Thyroid gland (tissue), 4 donors: ENCODE measurements around the gene MED7. TPM values are rescaled to one million over a fixed set of nuclear protein-coding genes. Genes with fewer than 3 reads are reported as not detected.

Experiments used
- DNase-seq, 2 donors: peaks; one replicate each; pipeline ENCODE4 v3.0.0-alpha.2; 2019
- H3K27ac ChIP-seq, 3 donors: fragments of 200-600 bp; sonication (generic); 1 replicate in 2 of 3; 2 replicates in 1 of 3; pipeline ENCODE4 v1.5.1; 2016 to 2019; ENCODE audit warnings: mild to moderate bottlenecking in 1 of 3, moderate library complexity in 1 of 3
- H3K27me3 ChIP-seq: fragments of 200-600 bp; sonication (generic); one replicate; pipeline ENCODE4 v1.5.1; 2019
- H3K36me3 ChIP-seq, 2 donors: fragments of 200-600 bp; sonication (generic); one replicate each; pipeline ENCODE4 v1.5.1; 2016 to 2019
- H3K4me1 ChIP-seq, 2 donors: fragments of 200-600 bp; sonication (generic); one replicate each; pipeline ENCODE4 v1.5.1; 2017 to 2019
- H3K4me3 ChIP-seq, 3 donors: fragments of 200-600 bp; sonication (generic); replicated peaks in 1 of 3; 1 replicate in 2 of 3; 2 replicates in 1 of 3; pipeline ENCODE4 v1.5.1; 2016; ENCODE audit warnings: mild to moderate bottlenecking in 1 of 3
- H3K9me3 ChIP-seq: fragments of 200-600 bp; sonication (generic); one replicate; pipeline ENCODE4 v1.5.1; 2017
- POLR2A ChIP-seq, 2 donors: fragments of 450-650 bp; IDR thresholded peaks; one replicate each; pipeline ENCODE4 v1.6.1; 2017; ENCODE audit warnings: antibody characterized with exemption in 2 of 2, mild to moderate bottlenecking in 2 of 2, moderate library complexity in 1 of 2
- WGBS, 2 donors: methylation state at CpG; one replicate each; pipeline ENCODE4 v1.1.5; 2017; 5-methylcytosine and 5-hydroxymethylcytosine counted together
- intact Hi-C: fragments of 100-400 bp; cut with DNase I; formaldehyde crosslinking; loops from one replicate; pipeline ENCODE4 v1.15.1; 2023
- total RNA-seq, 4 donors: library from RNA; depleted of rRNA; stranded (reverse); fragments of >200 nt; gene quantifications; one replicate each; pipeline ENCODE4 v1.2.3, GENCODE V29; 2016
- TF ChIP-seq, protein P1 (sequence below), 6 experiments: fragments of 200-600 bp in 3 of 6; fragments of 450-650 bp in 3 of 6; sonication (generic) in 3 of 6; IDR thresholded peaks; one replicate each; pipeline ENCODE4 v1.5.1; 2016 to 2019; ENCODE audit warnings: antibody characterized with exemption in 6 of 6, mild to moderate bottlenecking in 2 of 6, inconsistent platforms in 1 of 6, moderate library complexity in 1 of 6

MED7 gene
- total RNA-seq, 4 donors from 2014 or later, result 12.9 to 19.8 (median 15.0) TPM

DNA sequence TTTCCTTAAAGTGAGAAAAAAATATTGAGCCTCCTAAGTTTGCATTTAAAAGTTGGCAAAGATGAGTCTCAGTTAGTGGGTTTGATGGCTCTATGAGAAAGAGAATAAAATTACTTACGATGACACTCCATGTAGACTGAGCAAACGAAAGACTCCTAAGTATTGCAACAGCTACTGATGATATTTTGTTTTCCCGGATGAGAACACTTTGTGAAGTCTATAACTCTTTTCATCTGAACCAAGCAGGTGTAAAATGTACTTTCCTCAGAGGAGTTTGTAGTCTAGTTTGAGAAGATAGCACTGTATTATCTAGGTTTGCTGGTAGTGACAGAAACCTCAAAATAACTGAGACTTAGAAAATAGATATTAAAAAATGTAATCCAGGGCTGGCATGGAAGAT is 36.3 kb upstream of the MED7 start:
- TF ChIP-seq, protein P1, sequence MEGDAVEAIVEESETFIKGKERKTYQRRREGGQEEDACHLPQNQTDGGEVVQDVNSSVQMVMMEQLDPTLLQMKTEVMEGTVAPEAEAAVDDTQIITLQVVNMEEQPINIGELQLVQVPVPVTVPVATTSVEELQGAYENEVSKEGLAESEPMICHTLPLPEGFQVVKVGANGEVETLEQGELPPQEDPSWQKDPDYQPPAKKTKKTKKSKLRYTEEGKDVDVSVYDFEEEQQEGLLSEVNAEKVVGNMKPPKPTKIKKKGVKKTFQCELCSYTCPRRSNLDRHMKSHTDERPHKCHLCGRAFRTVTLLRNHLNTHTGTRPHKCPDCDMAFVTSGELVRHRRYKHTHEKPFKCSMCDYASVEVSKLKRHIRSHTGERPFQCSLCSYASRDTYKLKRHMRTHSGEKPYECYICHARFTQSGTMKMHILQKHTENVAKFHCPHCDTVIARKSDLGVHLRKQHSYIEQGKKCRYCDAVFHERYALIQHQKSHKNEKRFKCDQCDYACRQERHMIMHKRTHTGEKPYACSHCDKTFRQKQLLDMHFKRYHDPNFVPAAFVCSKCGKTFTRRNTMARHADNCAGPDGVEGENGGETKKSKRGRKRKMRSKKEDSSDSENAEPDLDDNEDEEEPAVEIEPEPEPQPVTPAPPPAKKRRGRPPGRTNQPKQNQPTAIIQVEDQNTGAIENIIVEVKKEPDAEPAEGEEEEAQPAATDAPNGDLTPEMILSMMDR (IDR thresholded peaks at IDR 0.05), result no peak
- no peak for TF ChIP-seq POLR2A (IDR thresholded peaks at IDR 0.05)
- Histone ChIP-seq H3K9me3 (no peaks in the 10 kb centered on the region), H3K4me1 (no peaks in the 10 kb centered on the region), H3K27ac (no peak overlapping the region), H3K36me3 (no peaks in the 10 kb centered on the region), H3K4me3 (no peak overlapping the region), H3K27me3 (no peaks in the 10 kb centered on the region)
- intact Hi-C loops, result no loop called here
- WGBS, 2 donors, result 40 to 54% methylated on average over 3 of the region's 3 CpGs
- no peak for DNase-seq

DNA sequence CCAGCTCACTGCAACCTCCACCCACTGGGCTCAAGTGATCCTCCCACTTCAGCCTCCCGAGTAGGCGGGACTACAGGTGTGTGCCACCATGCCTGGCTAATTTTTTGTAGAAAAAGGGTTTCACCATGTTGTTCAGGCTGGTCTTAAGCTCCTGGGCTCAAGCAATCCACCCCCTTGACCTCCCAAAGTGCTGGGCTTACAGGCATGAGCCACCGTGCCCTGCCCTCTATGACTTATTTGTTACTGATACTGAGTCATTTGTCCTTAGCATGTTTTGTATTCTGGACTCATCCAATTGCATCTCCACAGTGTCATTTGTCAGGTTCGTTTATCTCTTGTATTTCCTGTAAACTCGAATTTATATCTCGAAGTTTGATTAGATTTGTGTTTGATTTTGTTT is 35.3 kb upstream of the MED7 start:
- Histone ChIP-seq H3K27me3 (no peaks in the 10 kb centered on the region), H3K36me3 (no peaks in the 10 kb centered on the region), H3K4me1 (no peaks in the 10 kb centered on the region), H3K9me3 (no peaks in the 10 kb centered on the region), H3K4me3 (no peak overlapping the region), H3K27ac (no peak overlapping the region)
- 86 to 88% methylated on average over 6 of the region's 6 CpGs for WGBS, 2 donors
- intact Hi-C loops, result no loop called here
- DNase-seq, result no peak
- TF ChIP-seq, protein P1 (IDR thresholded peaks at IDR 0.05), result no peak
- no peak for TF ChIP-seq POLR2A (IDR thresholded peaks at IDR 0.05)

DNA sequence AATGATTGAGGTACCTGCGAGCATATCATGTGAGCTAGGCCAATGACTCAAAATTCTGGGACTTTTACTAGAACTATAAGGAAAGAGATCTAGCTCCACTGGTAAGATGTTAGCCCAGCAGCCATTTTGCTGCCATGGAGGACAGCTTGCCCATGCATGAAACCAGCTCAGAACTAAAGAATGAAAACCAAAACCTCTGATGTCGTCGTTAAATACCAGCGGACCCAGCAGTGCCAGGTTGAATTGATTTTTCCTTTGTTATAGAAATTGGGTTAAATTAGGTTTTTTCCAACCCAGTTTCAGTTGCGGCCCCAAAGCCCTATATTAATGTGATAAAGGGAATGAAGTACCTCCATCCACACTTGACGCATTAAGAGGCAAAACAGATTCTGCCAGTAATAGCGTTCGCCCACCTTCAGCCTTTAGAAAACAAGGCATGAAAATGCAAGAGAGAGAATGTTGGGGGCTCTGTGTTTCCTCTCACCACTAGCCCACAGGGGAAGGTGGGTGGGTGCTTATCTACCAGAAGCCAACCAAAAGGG is 32.5 kb upstream of the MED7 start:
- H3K4me1 ChIP-seq, result no peaks in the 10 kb centered on the region
- TF ChIP-seq POLR2A (IDR thresholded peaks at IDR 0.05), result no peak
- TF ChIP-seq, protein P1 (IDR thresholded peaks at IDR 0.05), result no peak
- intact Hi-C loops, result no loop called here
- H3K4me3 ChIP-seq, result no peak overlapping the region
- WGBS, 2 donors, result 91 to 95% methylated on average over 8 of the region's 8 CpGs
- no peaks in the 10 kb centered on the region for H3K9me3 ChIP-seq
- H3K27ac ChIP-seq, result no peak overlapping the region
- H3K27me3 ChIP-seq, result no peaks in the 10 kb centered on the region
- no peak for DNase-seq
- no peaks in the 10 kb centered on the region for H3K36me3 ChIP-seq

DNA sequence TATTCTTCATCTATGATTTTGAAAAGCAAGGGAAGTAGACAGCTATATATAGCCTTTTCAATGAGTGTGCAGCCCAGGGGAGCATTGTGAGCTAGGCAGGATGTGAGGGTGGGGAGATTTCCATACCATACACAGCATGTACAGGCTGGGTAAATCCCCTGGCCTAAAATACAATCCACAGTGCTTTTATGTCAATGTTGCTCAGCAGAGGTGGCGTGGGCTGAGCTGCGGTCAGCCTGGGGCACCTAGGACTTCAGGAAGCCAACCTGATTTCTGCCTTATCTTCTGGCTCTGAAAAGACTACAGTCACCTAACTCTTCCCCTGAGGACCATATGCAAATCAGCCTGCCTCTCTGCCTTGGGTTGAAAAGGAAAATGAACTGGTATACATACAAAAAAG is 29.7 kb upstream of the MED7 start:
- DNase-seq, result no peak
- H3K27me3 ChIP-seq, result no peaks in the 10 kb centered on the region
- H3K4me3 ChIP-seq, result no peak overlapping the region
- H3K9me3 ChIP-seq, result no peaks in the 10 kb centered on the region
- no peaks in the 10 kb centered on the region for H3K36me3 ChIP-seq
- intact Hi-C loops, result no loop called here
- no peaks in the 10 kb centered on the region for H3K4me1 ChIP-seq
- TF ChIP-seq, protein P1 (IDR thresholded peaks at IDR 0.05), result no peak
- no peak for TF ChIP-seq POLR2A (IDR thresholded peaks at IDR 0.05)
- H3K27ac ChIP-seq, result no peak overlapping the region
- WGBS, 2 donors, result 63 to 71% methylated on average over 2 of the region's 2 CpGs

DNA sequence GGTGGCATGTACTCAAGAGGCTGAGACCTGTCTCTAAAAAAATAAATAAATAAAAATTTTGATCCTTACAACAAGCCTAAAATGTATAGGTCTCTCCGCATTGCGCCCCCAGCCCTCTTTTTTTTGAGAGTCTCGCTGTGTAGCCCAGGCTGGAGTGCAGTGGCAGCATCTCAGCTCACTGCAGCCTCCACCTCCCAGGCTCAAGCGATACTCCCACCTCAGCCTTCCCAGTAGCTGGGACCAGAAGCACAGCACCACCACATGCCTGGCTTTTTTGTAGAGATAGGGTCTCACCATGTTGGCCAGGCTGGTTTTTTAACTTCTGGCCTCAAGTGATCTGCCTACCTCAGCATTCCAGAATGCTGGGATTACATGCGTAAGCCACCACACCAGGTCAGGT is 25.6 kb upstream of the MED7 start:
- 95% methylated on average over 5 of the region's 5 CpGs for WGBS, 2 donors
- DNase-seq, result no peak
- H3K27ac ChIP-seq, result no peak overlapping the region
- H3K36me3 ChIP-seq, result no peaks in the 10 kb centered on the region
- no peaks in the 10 kb centered on the region for H3K9me3 ChIP-seq
- intact Hi-C loops, result no loop called here
- no peak overlapping the region for H3K4me3 ChIP-seq
- H3K27me3 ChIP-seq, result no peaks in the 10 kb centered on the region
- no peaks in the 10 kb centered on the region for H3K4me1 ChIP-seq
- TF ChIP-seq POLR2A (IDR thresholded peaks at IDR 0.05), result no peak
- TF ChIP-seq, protein P1 (IDR thresholded peaks at IDR 0.05), result no peak
